ENCODE measurements around the gene CHRDL2.

The CHRDL2 gene

DNA sequence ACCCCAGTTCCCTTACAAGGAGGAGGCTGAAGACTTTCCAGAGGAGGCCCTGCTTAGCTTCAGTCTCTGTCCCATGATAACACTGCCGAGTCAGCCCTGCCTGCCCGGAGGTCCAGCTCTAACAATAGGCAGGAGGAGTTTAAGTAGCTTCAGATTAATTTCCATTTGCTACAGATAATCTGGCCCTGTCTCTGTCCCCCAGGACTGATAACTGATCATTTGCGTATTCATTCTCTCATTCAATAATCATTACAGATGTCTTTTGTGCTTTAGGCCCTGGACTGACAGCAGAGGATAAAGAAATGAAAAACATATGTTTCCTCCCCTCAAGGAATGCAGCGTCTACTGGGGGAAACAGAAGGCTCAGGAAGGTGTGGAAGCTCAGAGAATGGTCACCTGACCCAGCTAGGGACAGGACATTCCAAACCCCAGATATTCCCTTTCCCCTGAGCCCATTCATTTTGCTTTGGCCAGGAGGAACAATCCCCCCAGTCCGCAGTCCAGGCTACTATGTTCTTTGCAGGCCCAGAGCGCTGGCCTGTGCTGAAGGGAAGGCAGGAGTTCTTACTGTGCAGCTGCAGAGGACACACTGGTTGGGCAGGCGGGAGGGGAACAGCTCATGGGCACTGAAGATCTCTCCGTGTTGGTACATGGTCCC lies 20.8 kb downstream of the CHRDL2 start:
- no peak for DNase-seq (ENCODE audit: low spot score)

DNA sequence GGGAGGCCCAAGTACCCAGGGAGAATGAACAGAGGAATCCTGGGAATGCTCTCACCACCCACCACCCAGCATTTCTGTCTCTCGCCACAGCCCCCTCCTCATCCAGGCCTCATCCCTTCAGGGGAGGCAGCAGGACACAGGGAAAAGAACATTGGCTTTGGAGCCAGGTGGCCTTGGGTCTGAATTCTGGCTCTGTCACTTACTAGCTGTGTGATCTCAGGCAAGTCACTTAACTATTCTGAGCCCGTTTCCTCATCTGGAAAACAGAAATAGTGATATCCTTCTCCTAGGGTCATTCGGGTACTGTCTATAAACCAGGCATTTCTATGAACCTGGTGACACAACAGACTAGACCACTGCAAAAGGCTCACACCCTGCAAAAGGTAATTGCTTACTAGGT lies 22.1 kb downstream of the CHRDL2 start:
- DNase-seq (ENCODE audit: low spot score) = no peak

DNA sequence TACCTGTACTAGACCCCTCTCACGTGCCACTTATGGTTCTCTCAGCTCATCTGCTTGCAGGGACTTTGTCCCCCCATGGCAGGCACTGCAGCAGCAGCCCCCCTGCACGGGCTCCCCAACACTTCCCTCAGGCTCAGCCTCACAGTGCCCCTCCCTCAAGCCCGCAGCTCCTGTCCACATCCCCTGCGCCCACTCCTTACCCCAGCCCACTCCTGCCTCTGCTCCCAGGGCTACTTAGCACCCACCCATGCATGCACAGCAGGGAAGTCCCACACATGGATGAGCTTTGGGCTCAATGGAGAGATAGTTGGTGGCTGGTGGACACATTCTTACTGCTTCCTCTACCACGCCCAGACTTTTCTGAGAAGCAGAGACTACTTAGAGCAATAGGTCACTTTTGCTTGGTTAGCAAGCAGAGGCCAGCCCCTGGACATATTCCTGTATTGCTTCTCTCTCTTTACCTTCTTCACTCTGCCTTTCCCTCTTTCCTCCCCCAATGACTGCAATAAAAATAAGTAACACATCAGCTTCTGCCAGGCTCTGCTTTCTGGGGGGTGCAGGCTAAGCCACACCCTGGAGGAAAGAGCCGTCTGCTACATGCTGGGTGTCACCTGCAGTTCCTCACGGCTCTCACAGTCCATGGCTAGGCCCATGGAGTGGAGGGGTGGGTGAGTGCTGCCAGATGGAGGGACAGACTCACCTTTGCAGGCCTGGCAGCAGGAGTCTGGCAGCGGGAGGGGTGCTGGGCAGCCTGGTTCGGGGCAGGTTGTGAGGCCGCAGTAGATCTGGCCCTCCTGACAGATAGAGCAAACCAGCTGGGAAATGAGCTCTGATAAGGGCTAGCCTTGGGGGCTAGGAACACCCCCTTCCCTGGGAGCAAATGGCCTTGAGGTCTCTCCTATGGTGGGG lies 23.4 kb downstream of the CHRDL2 start:
- no peak for DNase-seq (ENCODE audit: low spot score)

DNA sequence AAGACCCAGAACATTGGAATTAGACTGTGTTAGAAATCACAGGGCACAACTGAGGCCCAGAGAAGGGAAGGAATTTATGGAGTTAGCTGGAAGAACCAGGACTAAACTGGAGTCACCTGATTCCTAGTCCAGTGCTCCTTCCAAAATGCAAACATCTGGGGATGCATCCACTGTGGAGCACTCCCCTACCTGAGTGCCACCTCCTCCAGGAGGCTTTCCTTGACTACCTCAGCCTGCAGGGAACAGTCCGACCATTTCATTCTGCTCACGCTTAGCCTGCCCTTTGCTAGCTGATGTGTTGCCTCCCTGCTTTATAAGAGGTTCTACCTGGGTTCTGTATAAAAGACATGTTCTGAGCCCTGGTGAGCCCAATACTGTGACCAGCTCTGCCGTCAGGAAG lies 24.0 kb downstream of the CHRDL2 start:
- DNase-seq (ENCODE audit: low spot score) = no peak

DNA sequence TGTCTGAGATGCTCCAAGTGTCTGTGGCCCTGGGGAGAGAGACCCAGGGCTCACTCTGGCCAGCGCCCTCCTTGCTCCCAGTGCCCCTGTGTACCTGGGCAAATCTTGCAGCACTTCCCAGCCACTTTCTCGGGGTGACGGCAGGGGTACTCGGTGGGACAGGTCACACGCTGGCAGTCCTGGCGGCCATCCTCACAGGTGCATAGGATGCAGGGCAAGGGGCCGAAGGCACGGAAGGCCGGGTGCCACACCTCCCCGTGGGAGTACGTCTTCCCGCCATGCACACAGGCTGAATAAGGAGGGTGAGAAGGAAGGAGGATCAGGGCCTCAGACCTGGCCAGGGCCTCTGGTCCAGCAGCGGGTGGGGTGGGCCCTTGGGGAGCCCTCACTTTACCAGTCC lies 28.0 kb downstream of the CHRDL2 start:
- DNase-seq (ENCODE audit: low spot score) = no peak

DNA sequence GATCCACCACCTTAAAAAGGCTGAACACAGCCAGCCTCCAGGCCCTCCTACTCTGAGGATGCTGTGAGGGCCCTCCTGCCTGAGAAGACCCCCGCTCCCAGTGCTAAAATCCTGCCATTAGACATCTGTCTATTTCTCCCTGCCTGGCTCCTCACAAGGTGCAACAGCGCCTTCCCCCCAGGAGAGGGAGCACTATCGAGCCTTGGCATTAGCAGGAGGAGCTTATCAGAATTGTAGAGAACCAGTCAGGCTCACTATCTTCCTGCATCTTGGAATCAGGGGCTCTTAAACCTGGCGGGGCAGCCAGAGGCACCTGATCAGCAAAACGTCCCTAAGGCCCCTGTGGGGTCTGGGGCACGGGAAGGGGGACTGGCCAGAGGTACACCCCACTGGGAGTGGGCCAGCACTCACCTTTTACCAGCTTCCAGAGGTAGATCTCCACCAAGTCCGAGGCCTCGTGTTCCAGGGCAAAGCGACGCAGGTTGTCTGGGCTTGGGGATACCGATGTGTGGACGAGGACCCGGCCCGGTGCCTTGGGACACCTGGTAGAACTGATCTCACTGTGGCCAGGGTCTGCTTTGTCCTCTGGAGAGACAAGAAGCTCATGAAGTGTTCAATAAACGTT lies 28.7 kb downstream of the CHRDL2 start:
- peak; percentile 80 for DNase-seq (ENCODE audit: low spot score)

DNA sequence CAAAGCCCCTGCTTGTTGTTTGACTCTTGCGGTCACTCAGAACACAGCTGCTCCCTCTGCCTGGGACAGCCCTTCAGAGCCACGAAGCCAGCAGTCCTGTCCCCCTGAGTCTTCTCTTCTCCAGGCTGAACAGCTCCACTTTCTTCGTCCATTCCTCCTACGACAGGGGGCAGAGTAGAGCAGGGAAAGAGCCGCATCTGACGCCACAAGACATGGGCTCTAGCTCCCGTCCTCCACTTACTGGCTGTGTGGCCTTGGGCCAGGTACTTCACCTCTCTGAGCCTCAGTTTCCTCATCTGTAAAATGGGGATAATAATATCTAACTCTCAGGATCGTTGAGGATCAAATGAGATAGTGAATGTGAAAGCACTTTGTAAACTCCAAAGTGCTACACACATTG lies 29.9 kb downstream of the CHRDL2 start:
- DNase-seq (ENCODE audit: low spot score) = no peak

DNA sequence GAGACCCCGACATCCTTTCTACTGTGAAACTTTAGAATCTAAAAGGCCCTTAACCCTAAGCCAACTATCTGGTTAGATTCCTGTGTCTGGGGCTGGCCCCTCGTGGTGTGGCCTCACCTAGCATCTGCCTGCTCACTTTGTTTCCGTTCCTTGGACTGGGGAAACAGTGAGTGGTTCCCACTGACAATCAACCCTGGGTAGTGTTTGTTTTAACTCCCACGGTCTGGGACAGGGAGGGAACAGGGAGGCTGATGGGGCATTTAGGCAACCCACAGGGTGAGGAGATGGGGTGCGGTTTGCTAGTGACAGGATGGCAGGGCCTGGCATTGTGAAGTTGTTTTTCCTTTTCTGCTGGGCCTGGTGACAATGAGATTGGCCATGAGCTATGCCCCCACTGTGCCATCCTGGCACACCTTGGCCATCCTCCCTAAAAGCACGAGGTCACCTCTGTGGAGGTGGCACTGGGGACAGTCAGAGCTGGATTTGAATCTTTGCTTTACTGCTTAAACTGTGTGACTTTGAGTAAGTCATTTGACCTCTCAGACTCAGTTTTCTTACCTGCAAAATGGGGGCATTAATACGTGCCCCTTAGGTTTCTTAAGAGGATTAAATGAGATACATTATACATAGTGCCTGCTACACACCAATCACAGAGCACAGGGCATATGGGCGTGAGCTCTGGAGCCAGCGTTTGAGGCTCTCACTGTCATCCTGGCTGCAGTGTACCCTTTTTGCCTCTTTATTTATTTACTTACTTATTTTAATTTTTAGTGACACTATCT lies 31.4 kb downstream of the CHRDL2 start:
- no peak for DNase-seq (ENCODE audit: low spot score)

DNA sequence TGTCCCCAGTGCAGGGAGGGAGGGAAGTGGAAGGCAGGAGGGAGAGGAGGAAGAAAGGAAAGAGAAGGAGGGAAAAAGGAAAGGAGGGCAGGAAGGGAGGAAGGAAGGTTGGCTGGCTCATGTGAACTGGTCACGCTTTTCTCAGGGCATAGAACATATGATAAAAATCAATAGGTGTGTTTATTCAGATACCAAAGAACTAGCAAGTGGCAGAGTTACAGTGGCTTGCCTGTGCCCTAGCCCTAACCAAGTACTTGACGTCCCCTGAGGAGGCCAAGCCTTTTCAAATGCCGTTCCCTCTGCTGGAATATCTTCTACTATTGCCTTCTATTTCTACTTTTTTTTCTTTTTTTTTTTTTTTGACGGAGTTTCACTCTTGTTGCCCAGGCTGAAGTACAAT lies 33.5 kb downstream of the CHRDL2 start:
- DNase-seq (ENCODE audit: low spot score) = no peak

DNA sequence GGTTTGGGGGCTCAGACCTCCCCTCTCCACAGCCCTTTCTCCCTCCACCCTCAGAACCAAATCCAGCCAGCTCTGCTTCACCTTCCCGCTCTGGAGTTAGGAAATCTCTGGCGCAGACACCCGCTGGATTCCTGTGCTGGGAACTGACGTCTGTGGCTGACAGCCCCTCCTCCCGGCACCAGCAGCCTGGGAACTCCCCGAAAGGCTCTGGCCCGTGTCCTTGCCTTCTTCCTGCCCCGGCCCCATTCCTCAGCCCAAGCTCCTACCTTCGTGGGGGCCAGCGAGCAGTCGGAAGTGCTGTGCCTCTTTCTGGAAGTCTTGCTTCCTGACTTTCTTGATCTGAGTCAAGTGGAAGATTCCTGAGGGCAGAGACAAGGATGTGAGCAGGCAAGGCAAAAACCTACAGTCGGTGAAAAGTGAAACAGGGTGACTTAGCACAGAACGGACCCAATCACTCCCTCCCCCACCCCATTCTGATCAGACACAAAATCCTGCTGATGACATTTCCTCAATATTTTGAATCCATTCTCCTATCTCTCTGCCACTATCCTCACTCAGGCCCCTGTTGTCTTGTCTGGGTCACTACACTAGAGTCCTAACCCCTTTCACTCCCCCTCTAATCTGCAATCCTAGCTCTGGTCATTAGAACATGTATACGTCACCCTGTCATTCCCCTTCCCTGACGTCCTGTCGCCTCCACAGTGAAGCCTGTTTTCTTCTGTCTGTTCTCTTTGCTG lies 34.1 kb downstream of the CHRDL2 start:
- no peak for DNase-seq (ENCODE audit: low spot score)

DNA sequence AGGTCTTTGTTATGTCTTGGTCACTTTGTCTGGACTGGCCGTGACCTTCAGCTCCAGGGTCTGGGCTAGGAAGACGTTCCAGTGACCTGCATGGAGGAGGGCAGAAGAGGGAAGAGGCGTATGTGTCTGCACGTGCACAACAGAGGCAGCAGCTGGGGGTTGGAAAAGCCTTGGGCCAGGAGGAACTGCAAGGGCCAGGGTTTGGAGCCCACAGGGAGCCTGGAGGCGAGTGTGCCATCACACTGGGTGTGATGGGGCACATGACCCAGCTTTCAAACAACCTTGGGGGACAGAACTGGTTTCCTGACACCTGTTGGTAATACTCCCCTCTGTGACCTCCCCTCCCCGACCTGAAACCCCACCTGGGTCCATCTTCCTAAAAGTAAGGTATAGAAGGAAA lies 34.7 kb downstream of the CHRDL2 start:
- DNase-seq (ENCODE audit: low spot score) = no peak

DNA sequence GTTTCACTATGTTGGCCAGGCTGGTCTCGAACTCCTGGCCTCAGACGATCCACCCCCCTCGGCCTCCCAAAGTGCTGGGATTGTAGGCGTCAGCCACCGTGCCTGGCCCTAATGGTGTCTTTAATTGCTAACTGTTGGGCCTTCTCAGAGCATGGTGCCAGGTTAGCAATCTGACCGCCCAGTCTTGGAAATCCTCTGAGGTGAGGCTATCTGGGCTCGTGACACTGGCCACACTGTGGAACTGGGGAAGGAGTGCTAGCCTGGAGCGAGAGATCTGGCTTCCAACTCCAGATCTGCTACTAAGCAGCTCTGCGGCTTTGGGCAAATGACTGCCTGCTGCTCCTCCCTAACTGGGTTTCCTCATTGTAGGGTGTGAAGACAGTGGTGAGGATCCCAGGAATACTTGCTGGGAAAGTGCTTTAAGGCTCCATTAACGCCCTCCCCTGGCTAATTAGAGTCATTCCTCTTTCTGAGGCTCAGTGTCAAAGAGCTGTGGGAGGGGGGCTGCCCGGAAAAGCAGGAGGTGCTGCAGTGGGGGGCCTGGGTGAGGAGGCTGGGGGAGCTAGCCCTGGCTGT lies 35.4 kb downstream of the CHRDL2 start:
- no peak for DNase-seq (ENCODE audit: low spot score)

DNA sequence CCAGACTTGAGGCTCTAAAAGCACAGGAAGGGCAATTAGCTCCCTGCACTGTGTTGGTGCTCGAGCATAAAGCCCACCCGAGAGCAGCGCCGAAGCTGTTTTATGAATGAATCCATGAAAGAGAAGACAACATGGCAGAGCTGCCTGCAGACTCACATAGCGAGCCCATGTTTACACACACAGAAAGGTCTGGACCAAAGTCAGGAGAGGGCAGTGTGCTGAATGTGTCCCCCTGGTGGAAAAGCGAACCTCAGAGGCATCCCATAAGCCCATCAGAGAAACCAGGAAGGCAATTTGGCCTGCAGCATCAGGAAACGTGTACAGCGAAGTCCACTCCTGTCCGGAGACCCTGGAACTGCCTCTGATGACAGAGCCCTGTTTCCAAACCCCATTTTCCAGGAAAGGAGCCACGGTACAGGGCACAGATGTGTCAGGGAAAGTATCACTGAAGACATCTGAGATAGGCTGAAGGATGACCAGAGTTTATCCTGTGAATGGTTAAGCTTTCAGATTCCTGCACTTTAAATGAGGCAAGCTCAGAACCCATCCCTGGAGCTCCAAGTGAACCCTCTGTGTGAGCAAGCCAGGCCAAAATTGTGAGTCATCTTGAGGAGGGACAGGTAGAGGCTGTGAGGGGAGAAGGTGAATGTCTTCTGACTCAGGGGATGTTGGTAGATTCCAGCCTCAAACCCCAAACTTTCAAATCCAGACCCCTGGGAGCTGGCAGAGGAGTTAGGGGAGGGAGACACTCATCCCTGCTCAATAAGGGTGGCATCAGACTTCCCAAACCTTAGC lies 36.9 kb downstream of the CHRDL2 start:
- no peak for DNase-seq (ENCODE audit: low spot score)

DNA sequence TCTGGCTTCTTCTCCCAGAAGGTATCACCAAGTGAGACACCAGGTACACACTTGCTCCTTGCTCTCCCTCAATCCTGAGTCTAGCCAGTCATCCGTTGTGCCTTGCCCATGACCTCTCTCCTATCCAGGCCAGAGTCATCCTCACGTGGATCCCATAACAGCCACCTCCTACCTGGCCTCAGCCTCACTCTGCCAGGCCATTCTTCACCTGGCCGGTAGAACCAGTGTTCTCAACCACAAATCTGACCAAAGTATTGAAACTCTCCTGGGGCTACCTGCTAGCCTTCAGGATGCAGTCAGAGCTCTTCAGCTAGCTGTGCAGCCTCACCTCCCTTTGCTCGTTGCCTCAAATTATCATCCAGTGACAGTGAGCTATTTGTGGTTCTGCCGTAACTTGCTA lies 37.7 kb downstream of the CHRDL2 start:
- no peak for DNase-seq (ENCODE audit: low spot score)

DNA sequence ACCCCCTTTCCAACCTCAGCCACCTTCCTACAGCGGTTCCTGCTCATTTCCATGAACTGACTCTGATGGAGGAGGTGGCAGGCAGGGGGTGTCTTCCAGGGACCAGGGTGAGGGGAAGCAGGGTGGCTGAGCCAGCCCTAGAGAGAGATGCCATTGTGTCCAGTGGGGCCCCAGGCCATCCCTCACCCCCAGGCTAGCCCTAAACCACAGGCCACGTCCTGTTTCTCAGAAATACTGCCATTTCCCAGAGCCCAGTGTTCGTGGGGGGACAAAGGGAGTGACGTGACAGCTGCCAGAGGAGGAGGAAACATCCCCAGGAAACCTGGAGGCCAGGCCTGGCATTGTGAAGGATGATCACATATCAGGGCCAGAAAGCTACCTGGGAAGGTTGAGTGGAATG lies 39.5 kb downstream of the CHRDL2 start:
- DNase-seq (ENCODE audit: low spot score) = no peak

DNA sequence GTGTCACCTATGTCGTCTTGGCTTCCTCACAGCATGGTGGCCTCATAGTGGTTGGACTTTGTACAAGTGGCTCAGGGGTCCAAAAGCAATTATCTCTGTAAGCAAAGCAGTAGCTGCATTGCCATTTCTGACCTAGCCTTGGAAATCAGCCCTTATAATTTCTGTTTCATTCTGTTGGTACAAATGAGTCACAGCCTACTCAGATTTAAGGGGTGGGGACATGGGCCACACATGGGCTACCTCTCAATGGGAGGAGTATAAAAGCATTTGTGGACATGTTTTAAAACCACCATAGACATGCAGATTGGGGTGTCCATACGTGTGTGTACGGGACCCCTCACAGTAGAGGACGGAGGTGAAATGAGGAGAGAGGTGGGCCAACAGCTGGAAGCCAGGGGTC lies 41.6 kb downstream of the CHRDL2 start:
- DNase-seq (ENCODE audit: low spot score) = no peak

DNA sequence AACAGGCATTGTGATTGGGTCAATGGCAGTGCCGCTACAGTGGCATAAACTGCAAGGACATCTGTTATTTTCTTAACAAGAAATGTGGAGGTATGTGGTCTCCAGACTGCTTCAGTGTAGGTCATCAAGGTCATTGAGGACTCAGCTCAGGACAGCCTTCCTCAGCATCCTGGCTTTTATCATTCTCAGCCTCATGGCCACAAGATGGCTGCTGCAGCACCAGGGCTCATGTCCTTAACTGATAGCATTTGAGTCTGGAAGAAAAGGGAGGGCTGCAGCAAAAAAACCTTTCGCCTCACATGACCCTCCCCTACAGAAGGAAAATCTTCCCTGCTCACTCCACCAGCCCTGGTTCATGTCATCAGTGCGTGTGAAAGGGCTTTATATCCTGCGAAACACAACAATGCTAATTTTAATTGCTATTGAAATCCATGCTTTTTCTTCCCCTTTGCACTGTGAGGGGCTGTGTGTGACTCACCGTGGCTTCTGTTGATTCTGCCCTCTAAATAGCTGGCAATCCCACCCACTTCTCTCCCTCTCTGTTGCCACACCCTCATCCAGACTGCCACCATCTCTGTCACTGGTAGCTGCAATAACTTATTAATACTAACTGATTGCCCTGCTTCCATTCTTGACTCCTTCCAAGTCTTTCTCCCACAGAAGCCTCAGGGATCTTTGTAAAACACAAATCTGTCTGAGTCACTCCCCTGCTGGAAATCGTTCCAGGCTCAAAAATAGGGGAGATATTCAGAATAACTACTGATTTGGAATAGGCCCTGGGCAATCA lies 43.8 kb downstream of the CHRDL2 start:
- DNase-seq (ENCODE audit: low spot score) = no peak

DNA sequence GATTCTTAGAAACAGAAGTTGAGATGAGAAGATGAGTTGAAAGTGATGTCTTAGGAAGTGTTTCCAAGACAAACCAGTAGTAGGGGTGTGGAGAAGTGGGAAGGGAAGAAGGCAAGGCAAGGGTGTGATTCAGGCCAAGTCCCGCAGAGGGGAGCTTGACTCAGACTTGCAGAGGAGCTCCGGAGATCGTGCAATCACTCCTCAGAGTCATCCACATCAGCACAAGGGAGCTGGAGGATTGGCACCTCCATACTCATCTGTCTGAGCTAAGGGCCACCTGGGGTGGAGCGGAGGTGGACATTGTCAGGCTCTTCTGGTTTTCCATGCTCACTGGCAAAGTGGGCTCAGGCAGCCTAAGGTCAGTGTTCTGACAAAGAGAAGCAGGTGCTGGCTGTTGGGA lies 44.4 kb downstream of the CHRDL2 start:
- DNase-seq (ENCODE audit: low spot score) = no peak

DNA sequence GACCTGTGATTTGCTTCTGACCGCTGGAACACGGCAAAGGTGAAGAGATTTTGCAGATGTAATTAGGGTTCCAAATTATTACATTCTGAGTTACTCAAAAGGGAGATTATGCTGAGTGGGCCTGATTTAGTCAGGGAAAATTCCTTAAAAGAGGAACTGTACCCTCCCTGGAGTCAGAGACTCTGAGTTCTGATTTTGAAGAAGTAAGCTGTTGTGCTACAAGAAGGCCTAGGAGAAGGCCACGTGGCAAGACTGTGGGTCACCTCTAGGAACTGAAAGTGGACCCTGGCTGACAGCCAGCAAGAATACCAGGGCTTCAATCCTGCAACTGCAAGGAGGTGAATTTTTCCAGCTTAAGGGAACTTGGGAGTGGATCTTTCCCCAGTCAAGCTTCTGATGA lies 45.3 kb downstream of the CHRDL2 start:
- no peak for DNase-seq (ENCODE audit: low spot score)

DNA sequence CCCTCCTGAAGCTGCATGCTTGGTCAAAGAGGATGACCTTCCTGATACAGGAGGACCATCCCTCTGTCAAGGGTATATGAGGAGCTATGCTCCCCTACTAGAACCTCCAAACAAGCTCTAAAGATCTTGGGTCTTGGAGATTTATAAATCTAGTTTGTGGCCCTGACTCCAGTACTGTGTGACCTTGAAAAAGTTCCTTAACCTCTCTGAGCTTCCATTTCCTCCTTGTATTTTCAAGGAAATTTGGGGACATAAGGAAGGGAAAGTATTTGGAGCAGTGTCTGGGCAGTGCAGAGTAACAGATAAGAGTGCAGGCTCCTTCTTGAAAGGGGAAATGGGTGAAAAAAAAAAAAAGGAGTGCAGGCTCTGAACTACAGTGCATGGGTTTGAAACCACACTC lies 45.9 kb downstream of the CHRDL2 start:
- no peak for DNase-seq (ENCODE audit: low spot score)

Data from COLO829 (cell line).